Transverse colon (tissue), 4 donors: Measurements from ENCODE around the gene SUMF1.

Experiments used
- POLR2AphosphoS5 ChIP-seq, 3 donors: sonication (generic); formaldehyde crosslinking; IDR thresholded peaks; one replicate each; pipeline ENCODE4 v1.6.1; 2016; ENCODE audit warnings: antibody characterized with exemption in 3 of 3
- TF ChIP-seq, protein P1 (sequence below), 5 experiments: fragments of 200-600 bp in 3 of 5; fragments of 450-650 bp in 2 of 5; sonication (generic) in 3 of 5; IDR thresholded peaks; 1 replicate in 2 of 5; 2 replicates in 3 of 5; pipeline ENCODE4 v1.5.1; 2016 to 2017; ENCODE audit warnings: antibody characterized with exemption in 5 of 5, inconsistent platforms in 3 of 5, mild to moderate bottlenecking in 2 of 5, moderate library complexity in 1 of 5

- TF ChIP-seq, protein P1, sequence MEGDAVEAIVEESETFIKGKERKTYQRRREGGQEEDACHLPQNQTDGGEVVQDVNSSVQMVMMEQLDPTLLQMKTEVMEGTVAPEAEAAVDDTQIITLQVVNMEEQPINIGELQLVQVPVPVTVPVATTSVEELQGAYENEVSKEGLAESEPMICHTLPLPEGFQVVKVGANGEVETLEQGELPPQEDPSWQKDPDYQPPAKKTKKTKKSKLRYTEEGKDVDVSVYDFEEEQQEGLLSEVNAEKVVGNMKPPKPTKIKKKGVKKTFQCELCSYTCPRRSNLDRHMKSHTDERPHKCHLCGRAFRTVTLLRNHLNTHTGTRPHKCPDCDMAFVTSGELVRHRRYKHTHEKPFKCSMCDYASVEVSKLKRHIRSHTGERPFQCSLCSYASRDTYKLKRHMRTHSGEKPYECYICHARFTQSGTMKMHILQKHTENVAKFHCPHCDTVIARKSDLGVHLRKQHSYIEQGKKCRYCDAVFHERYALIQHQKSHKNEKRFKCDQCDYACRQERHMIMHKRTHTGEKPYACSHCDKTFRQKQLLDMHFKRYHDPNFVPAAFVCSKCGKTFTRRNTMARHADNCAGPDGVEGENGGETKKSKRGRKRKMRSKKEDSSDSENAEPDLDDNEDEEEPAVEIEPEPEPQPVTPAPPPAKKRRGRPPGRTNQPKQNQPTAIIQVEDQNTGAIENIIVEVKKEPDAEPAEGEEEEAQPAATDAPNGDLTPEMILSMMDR (IDR thresholded peaks at IDR 0.05): peak in 1 of 5 experiments; percentile 20
- TF ChIP-seq POLR2AphosphoS5 (IDR thresholded peaks at IDR 0.05): no peak
Measured at GRCh38 chr3:4314688-4315087, 152.4 kb downstream of the SUMF1 start.
